B cell (primary cell): ENCODE measurements around the gene CABP5. TPM values are rescaled to one million over a fixed set of nuclear protein-coding genes. Genes with fewer than 3 reads are reported as not detected.
"Not testable (repeated sequence)": the region's sequence is repeated elsewhere in the genome, so short reads cannot be mapped to it uniquely, and the experiment has no call there.

Source experiments
- ATAC-seq: fragments of 200-7000 bp; cut with Tn5 transposase; one replicate; pipeline ENCODE4 v1.10.0; 2021; ENCODE audit warnings: low read depth, mild to moderate bottlenecking, moderate number of reproducible peaks, moderate library complexity
- CTCF ChIA-PET: fragments of 350-600 bp; sonication (Branson Sonifier 250); formaldehyde crosslinking; loops from one replicate; lab custom pipeline; 2021; ENCODE audit warnings: antibody characterized with exemption, inconsistent platforms; lab: Charles Lee
- POLR2A ChIA-PET: fragments of 350-600 bp; sonication (Branson Sonifier 250); formaldehyde crosslinking; loops from one replicate; lab custom pipeline; 2021; ENCODE audit warnings: antibody characterized with exemption; lab: Charles Lee
- DNase-seq: peaks from one replicate; pipeline ENCODE4 v3.0.0; 2013
- H2AFZ ChIP-seq: 2 replicates; pipeline ENCODE4 v1.6.1; 2012; ENCODE audit warnings: mild to moderate bottlenecking, low read depth, low read length; ENCODE audit not compliant: insufficient read depth, poor library complexity, severe bottlenecking
- H3K27ac ChIP-seq, 2 donors: 1 replicate in 1 of 2; 2 replicates in 1 of 2; pipeline ENCODE4 v1.5.1; 2012 to 2013; ENCODE audit warnings: low read length in 2 of 2, mild to moderate bottlenecking in 2 of 2, moderate library complexity in 1 of 2
- H3K27me3 ChIP-seq, 4 experiments: fragments of 200-600 bp in 1 of 4; sonication (generic) in 1 of 4; replicated peaks in 1 of 4; 1 replicate in 2 of 4; 2 replicates in 2 of 4; pipeline versions ENCODE4 v1.6.1 to v1.7.0; 2013 to 2016; ENCODE audit warnings: low read length in 3 of 4, mild to moderate bottlenecking in 2 of 4, mixed read lengths in 1 of 4, moderate library complexity in 1 of 4; ENCODE audit not compliant: insufficient read depth in 4 of 4, control insufficient read depth in 3 of 4; ENCODE audit errors: control extremely low read depth in 1 of 4
- H3K36me3 ChIP-seq, 2 experiments: replicated peaks in 1 of 2; 1 replicate in 1 of 2; 2 replicates in 1 of 2; pipeline versions ENCODE4 v1.6.1 to v1.7.1; 2013; ENCODE audit warnings: low read length in 1 of 2; ENCODE audit not compliant: insufficient read depth in 2 of 2, control insufficient read depth in 1 of 2; ENCODE audit errors: control extremely low read depth in 1 of 2, extremely low read depth in 1 of 2
- H3K4me1 ChIP-seq, 2 donors: fragments of 200-600 bp in 1 of 2; sonication (generic) in 1 of 2; 1 replicate in 1 of 2; 2 replicates in 1 of 2; pipeline versions ENCODE4 v1.5.1 to v1.6.1; 2013 to 2017; ENCODE audit warnings: low read length in 2 of 2; ENCODE audit not compliant: control insufficient read depth in 2 of 2, insufficient read depth in 2 of 2
- H3K4me2 ChIP-seq: replicated peaks from 2 replicates; pipeline ENCODE3; 2012; ENCODE audit warnings: mild to moderate bottlenecking, low read depth, low read length; ENCODE audit not compliant: poor library complexity, severe bottlenecking
- H3K4me3 ChIP-seq, 5 experiments: fragments of 200-600 bp in 1 of 5; sonication (generic) in 1 of 5; 1 replicate in 3 of 5; 2 replicates in 2 of 5; pipeline versions ENCODE4 v1.5.1 to v1.7.0; 2011 to 2016; ENCODE audit warnings: low read length in 4 of 5, mild to moderate bottlenecking in 4 of 5, low read depth in 2 of 5, control low read depth in 1 of 5, moderate library complexity in 1 of 5; ENCODE audit not compliant: insufficient read depth in 1 of 5; ENCODE audit errors: control extremely low read depth in 1 of 5, extremely low read depth in 1 of 5
- H3K79me2 ChIP-seq: fragments of 200-600 bp; sonication (generic); one replicate; pipeline ENCODE4 v1.6.0; 2016; ENCODE audit warnings: low read length; ENCODE audit not compliant: control insufficient read depth, insufficient read depth
- H3K9ac ChIP-seq: fragments of 200-600 bp; sonication (generic); 2 replicates; pipeline ENCODE4 v1.6.1; 2017; ENCODE audit warnings: mild to moderate bottlenecking, low read length, moderate library complexity
- H3K9me3 ChIP-seq, 3 donors: one replicate each; pipeline versions ENCODE4 v1.6.1 to v1.7.1; 2013; ENCODE audit warnings: low read length in 2 of 3; ENCODE audit not compliant: control insufficient read depth in 2 of 3, insufficient read depth in 1 of 3; ENCODE audit errors: control extremely low read depth in 1 of 3
- H4K20me1 ChIP-seq: 2 replicates; pipeline ENCODE4 v1.6.0; 2012; ENCODE audit warnings: mild to moderate bottlenecking, low read length; ENCODE audit not compliant: insufficient read depth, control insufficient read depth, poor library complexity, severe bottlenecking
- H3K27ac Mint-ChIP-seq: one replicate; pipeline ENCODE4 v1.8.0; 2021; ENCODE audit warnings: mixed read lengths
- H3K27me3 Mint-ChIP-seq: one replicate; pipeline ENCODE4 v1.8.0; 2021; ENCODE audit warnings: mixed read lengths
- H3K4me1 Mint-ChIP-seq: one replicate; pipeline ENCODE4 v1.8.0; 2021; ENCODE audit warnings: mixed read lengths
- H3K4me3 Mint-ChIP-seq: one replicate; pipeline ENCODE4 v1.8.0; 2021; ENCODE audit warnings: mixed read lengths
- H3K9me3 Mint-ChIP-seq: one replicate; pipeline ENCODE4 v1.8.0; 2022; ENCODE audit warnings: mixed read lengths; ENCODE audit not compliant: insufficient read depth
- CTCF ChIP-seq: fragments of 200-600 bp; IDR thresholded peaks from one replicate; pipeline ENCODE4 v1.8.0; 2022; ENCODE audit warnings: antibody characterized with exemption, mild to moderate bottlenecking
- EZH2 ChIP-seq: IDR thresholded peaks from 2 replicates; pipeline ENCODE4 v1.6.1; 2012; ENCODE audit warnings: borderline replicate concordance, low read depth, mild to moderate bottlenecking, moderate library complexity, low read length; ENCODE audit not compliant: insufficient read depth, poor library complexity, severe bottlenecking
- WGBS: methylation state at CpG from one replicate; pipeline ENCODE4 v1.1.5; 2013; ENCODE audit warnings: missing lambda C conversion rate; ENCODE audit not compliant: insufficient coverage; 5-methylcytosine and 5-hydroxymethylcytosine counted together
- intact Hi-C: fragments of 100-400 bp; cut with micrococcal nuclease; formaldehyde crosslinking; loops from one replicate; pipeline ENCODE4 v1.10.0; 2022
- polyA plus RNA-seq: library from polyadenylated mRNA; depleted of rRNA; stranded (reverse); fragments of >200 nt; gene quantifications from 2 replicates; pipeline ENCODE4 v1.2.3, GENCODE V29; 2012
- total RNA-seq, 2 donors: library from RNA; stranded (reverse); fragments of 120-200 nt in 1 of 2; gene quantifications; 1 replicate in 1 of 2; 2 replicates in 1 of 2; pipeline versions ENCODE4 v1.2.3 to v1.2.4, GENCODE V29; 2013 to 2022

The CABP5 gene
- total and polyA plus RNA-seq, 2 donors (not counting 1 experiment from before 2014, with no cell fraction given): not detected

GRCh38 chr19:48081106-48081505 is 37.2 kb upstream of the CABP5 start:
- ATAC-seq (no peak), DNase-seq (no peak)
- Histone ChIP-seq H4K20me1 (no peaks in the 10 kb centered on the region), H3K36me3 (no peaks in the 10 kb centered on the region), H3K27me3 (no peaks in the 10 kb centered on the region), H3K9me3 (no peaks in the 10 kb centered on the region), H3K27ac (no peak overlapping the region), H2AFZ (no peak overlapping the region), H3K9ac (no peak overlapping the region), H3K4me1 (no peaks in the 10 kb centered on the region), H3K4me2 (no peak overlapping the region), H3K4me3 (no peak overlapping the region), H3K79me2 (no peaks in the 10 kb centered on the region)
- Mint-ChIP-seq H3K27ac (no peak overlapping the region), H3K4me3 (no peak overlapping the region), H3K27me3 (peaks cover 11% of the 10 kb centered on the region), H3K4me1 (no peaks in the 10 kb centered on the region), H3K9me3 (no peaks in the 10 kb centered on the region)
- CTCF ChIA-PET: no interaction called here
- TF ChIP-seq CTCF: no peak
- no peak for TF ChIP-seq EZH2
- 100% methylated on average over 1 of the region's 5 CpGs for WGBS
- intact Hi-C loops: no loop called here
- POLR2A ChIA-PET: no interaction called here

- H3K4me1 ChIP-seq, H3K27me3 ChIP-seq, ATAC-seq, H3K9ac ChIP-seq, H3K9me3 Mint-ChIP-seq, H3K27ac ChIP-seq, POLR2A ChIA-PET, intact Hi-C loops, H3K4me3 Mint-ChIP-seq, H3K27ac Mint-ChIP-seq, CTCF ChIA-PET, H3K4me2 ChIP-seq, H3K4me1 Mint-ChIP-seq, H3K27me3 Mint-ChIP-seq, H3K79me2 ChIP-seq, H4K20me1 ChIP-seq, H3K9me3 ChIP-seq, H3K36me3 ChIP-seq, DNase-seq, H2AFZ ChIP-seq, H3K4me3 ChIP-seq: not testable (repeated sequence)
- WGBS: 100% methylated on average over 1 of the region's 3 CpGs
Measured at GRCh38 chr19:48070177-48070769, 26.4 kb upstream of the CABP5 start.
